MG63 (cell line): Measurements from ENCODE around the gene TTC16. TPM values are rescaled to one million over a fixed set of nuclear protein-coding genes. Genes with fewer than 3 reads are reported as not detected.

Experiments
- DNase-seq: peaks from one replicate; pipeline ENCODE4 v3.0.0-alpha.2; 2020
- H3K27me3 ChIP-seq: fragments of 250-450 bp; sonication (Bioruptor Pico); 2 replicates; pipeline ENCODE4 v1.5.1; 2020; ENCODE audit warnings: mild to moderate bottlenecking, moderate library complexity
- H3K36me3 ChIP-seq: fragments of 250-450 bp; sonication (Bioruptor Pico); 2 replicates; pipeline ENCODE4 v1.5.1; 2020; ENCODE audit warnings: mild to moderate bottlenecking, moderate library complexity
- H3K4me3 ChIP-seq: fragments of 250-450 bp; sonication (Bioruptor Pico); 2 replicates; pipeline ENCODE4 v1.5.1; 2020; ENCODE audit warnings: mild to moderate bottlenecking, moderate library complexity
- H3K9me3 ChIP-seq: fragments of 250-450 bp; sonication (Bioruptor Pico); 2 replicates; pipeline ENCODE4 v1.5.1; 2020; ENCODE audit warnings: mild to moderate bottlenecking, moderate library complexity
- total RNA-seq: library from RNA; depleted of rRNA; stranded (reverse); fragments of >200 nt; shearing (Covaris generic); gene quantifications from 2 replicates; pipeline ENCODE4 v1.2.3, GENCODE V29; 2014; ENCODE audit warnings: low replicate concordance

The TTC16 gene
- total RNA-seq, 1 experiment from 2014 or later, result not detected

DNA sequence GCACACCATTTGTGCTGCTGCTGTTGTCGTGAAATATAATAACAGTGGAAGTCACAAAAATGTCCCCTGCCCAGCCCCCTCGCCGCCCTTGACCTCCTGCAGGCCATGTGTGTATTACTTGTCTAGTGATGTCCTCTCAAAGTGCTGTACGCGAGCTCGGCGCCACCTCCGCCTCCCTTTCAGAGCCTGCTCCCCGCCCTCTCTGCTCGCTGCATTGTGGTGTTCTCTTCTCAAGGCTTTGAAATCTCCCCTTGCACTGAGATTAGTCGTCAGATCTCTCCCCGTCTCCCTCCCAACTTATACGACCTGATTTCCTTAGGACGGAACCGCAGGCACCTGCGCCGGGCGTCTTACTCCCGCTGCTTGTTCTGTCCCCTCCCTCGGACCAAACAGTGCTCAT, 23.8 kb upstream of the TTC16 start:
- no peaks in the 10 kb centered on the region for H3K9me3 ChIP-seq
- no peaks in the 10 kb centered on the region for H3K27me3 ChIP-seq
- DNase-seq, result no peak
- no peak overlapping the region for H3K4me3 ChIP-seq
- H3K36me3 ChIP-seq, result peaks cover 2% of the 10 kb centered on the region; the same call in 1 of the 2 replicates

DNA sequence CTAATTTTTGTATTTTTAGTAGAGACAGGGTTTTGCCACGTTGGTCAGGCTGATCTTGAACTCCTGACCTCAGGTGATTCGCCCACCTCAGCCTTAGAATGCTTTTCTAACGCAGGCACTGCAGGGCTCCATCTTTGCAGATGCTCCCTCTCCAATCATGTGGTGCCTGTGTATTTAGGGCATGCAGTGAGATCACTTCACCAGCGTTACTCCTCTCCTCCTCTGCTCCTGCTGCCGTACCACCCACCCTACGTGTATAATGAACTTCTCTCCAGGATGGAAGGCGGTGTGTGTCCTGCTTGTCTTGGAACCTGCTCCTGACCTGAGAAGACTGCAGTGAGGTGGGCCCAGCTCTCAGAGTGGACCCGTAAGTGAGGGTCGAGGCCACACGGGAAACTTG, 22.7 kb upstream of the TTC16 start:
- H3K27me3 ChIP-seq, result no peaks in the 10 kb centered on the region
- no peak for DNase-seq
- no peaks in the 10 kb centered on the region for H3K9me3 ChIP-seq
- peaks cover 2% of the 10 kb centered on the region; the same call in 1 of the 2 replicates for H3K36me3 ChIP-seq
- no peak overlapping the region for H3K4me3 ChIP-seq

DNA sequence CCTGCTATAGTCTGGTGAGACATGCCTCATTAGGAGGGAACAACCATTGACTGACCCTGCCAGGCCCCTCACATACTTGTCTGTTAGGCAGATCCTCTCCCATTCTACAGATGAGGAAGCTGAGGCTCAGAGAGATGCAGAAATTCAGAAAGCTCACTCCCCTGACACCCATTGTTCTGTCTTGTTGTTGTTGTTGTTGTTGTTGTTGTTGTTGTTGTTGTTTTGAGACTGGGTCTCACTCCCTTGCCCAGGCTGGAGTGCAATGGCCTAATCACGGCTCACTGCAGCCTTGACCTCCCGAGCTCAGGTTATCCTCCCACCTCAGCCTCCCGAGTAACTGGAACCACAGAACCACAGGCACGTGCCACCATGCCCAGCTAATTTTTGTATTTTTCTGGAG, 22.2 kb upstream of the TTC16 start:
- peaks cover 2% of the 10 kb centered on the region; the same call in 1 of the 2 replicates for H3K36me3 ChIP-seq
- no peak for DNase-seq
- no peak overlapping the region for H3K4me3 ChIP-seq
- H3K27me3 ChIP-seq, result no peaks in the 10 kb centered on the region
- no peaks in the 10 kb centered on the region for H3K9me3 ChIP-seq

DNA sequence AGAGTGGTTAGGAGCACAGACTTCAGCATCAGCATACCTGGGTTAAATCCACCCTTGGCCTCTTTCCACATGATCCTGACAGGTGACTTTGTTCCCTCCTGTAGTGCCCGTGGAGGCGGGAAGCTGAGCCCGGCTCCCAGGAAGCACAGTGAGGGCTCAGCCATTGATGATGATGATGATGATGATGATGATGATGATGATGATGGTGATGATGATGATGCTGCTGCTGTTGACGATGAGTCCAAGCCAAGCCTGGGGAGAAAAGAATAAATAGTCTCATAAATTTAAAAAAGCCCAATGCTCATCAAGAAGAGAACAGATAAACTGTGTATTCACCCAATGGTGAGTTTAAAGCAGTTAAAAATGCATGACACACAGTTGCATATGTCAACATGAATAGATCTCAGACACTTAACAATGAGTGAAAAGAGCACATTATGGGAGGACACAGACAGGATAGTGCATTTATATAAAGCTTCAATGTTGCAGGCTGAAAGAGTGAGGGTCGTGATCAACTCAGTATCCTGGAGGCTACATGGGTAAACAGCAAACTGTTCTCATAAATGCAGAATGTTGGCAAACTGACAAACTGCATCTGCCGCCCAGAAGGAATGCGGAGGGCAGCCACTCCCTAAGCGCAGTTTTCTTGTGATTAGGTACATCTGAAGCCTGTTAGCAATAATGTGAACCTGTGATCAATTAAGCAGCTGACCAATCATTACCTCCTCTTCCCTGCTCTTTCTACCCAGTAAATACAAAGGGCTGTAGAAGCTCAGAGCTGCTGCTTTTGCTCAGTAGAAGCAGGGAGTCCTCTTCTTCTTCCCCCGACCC, 20.8 kb upstream of the TTC16 start:
- H3K27me3 ChIP-seq, result no peaks in the 10 kb centered on the region
- no peaks in the 10 kb centered on the region for H3K9me3 ChIP-seq
- no peak overlapping the region for H3K4me3 ChIP-seq
- DNase-seq, result no peak
- peaks cover 2% of the 10 kb centered on the region; the same call in 1 of the 2 replicates for H3K36me3 ChIP-seq

DNA sequence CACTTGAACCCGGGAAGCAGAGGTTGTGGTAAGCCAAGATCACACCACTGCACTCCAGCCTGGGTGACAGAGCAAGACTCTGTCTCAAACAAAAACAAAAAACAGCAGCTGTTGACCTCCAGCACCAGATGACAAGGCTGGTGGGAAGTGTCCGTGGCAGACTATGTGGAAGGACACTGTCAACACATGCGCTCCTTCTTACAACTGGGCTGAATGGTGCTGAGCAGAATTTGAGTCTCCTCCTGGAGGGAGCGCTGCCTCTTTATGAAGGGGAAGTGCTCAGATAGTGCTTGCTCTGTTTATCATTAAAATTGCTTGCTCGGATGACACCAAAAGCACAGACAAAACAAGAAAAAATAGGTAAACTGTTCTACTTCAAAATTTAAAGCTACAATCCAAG, 18.3 kb upstream of the TTC16 start:
- Histone ChIP-seq H3K27me3 (no peaks in the 10 kb centered on the region), H3K36me3 (no peaks in the 10 kb centered on the region), H3K9me3 (no peaks in the 10 kb centered on the region), H3K4me3 (no peak overlapping the region)
- DNase-seq, result no peak

DNA sequence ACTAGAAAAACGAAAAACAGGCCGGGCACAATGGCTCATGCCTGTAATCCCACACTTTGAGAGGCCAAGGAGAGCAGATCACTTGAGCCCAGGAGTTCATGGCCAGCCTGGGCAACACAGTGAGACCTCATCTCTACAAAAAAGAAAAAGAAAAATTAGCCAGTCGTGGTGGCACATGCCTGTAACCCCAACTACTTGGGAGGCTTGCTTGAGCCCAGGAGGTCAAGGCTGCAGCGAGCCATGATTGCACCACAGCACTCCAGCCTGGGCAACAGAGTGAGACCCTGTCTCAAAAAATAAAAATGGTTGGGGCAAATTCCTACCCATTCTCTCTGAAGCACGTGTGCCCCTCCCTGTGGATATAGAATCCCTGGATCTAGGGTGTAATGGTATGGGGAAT, 17.5 kb upstream of the TTC16 start:
- Histone ChIP-seq H3K27me3 (no peaks in the 10 kb centered on the region), H3K4me3 (no peak overlapping the region), H3K36me3 (no peaks in the 10 kb centered on the region), H3K9me3 (no peaks in the 10 kb centered on the region)
- DNase-seq, result no peak

DNA sequence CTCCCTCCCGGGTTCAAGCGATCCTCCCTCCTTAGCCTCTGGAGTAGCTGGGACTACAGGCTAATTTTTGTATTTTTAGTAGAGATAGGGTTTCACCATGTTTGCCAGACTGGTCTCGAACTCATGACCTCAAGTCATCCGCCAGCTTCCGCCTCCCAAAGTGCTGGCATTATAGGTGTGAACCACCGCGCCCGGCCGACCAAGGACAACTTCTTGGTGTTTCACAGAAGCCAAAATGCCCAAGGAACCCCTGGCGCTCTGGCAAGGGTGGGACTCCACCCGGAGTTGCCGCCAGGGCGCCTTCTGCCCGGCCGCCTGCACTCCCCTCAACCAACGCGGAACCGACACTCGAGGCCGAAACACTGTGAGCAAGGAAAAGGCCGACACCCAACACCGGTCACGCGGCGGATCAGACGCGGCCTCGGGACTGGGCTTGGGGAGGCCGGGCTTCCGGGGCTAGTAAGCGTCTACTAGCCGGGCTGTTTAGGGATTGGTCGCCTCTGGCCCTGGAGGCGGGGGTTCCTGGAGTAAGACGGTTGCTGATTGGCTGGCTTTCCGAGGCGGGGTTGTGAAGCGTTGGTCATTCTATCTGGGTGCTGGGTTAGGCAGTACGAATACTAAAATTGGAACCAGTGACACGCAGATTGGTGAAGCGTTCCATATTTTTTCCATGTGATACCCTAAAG, 16.8 kb upstream of the TTC16 start:
- Histone ChIP-seq H3K27me3 (no peaks in the 10 kb centered on the region), H3K36me3 (no peaks in the 10 kb centered on the region), H3K9me3 (no peaks in the 10 kb centered on the region), H3K4me3 (peak overlapping the region; percentile 50)
- DNase-seq, result peak; percentile 98

DNA sequence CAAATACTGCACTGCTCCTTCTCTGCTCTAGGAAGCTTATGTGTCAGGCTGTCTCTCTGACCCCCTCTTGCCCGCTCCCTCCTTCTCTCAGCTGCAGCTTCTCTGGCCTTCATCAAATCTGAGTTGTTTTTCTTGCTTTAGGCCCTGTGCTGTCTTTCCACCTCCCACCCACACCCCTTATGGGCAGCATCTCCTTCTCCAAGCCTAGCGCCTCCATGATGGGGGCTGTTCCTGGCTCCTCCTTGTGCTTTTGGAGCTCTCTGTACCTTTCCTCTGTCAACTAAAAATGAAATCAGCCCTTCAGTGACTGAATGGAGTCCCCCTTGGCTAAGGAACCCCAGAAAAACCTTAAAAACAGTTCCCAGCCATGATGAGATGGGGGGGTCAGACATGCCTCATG, 15.7 kb upstream of the TTC16 start:
- Histone ChIP-seq H3K9me3 (no peaks in the 10 kb centered on the region), H3K4me3 (no peak overlapping the region), H3K36me3 (no peaks in the 10 kb centered on the region), H3K27me3 (no peaks in the 10 kb centered on the region)
- DNase-seq, result no peak

DNA sequence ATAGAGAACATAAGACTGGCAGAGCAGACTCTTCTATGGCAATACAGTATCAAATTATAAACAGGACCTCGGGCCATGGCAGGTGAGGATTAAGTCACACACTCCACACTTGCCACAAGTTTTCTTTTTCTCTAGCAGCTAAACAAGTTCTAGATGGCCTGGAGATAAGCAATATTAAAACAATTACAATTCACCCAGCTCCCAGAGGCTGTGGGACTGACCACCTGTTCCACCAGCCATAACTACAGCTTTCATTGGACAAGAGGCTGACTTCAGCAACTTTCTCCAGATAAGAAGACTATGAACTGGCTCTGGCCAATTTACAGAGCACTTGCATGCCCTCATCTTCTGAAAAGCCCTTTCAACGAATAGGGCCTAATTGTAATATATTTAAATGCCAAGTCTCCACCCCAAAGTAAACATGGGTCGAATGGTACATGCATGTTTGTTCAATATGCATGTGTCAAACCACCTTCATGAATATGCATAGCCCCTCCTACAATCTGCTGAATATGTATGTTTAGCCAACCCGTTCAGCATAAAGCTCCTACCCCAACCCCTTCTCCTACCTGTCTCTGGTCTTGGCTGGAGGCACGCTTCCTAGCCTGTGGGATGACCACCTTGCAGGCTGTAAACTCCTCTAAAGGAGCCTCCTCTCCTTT, 15.2 kb upstream of the TTC16 start:
- Histone ChIP-seq H3K27me3 (no peaks in the 10 kb centered on the region), H3K36me3 (no peaks in the 10 kb centered on the region), H3K9me3 (no peaks in the 10 kb centered on the region), H3K4me3 (no peak overlapping the region)
- no peak for DNase-seq

DNA sequence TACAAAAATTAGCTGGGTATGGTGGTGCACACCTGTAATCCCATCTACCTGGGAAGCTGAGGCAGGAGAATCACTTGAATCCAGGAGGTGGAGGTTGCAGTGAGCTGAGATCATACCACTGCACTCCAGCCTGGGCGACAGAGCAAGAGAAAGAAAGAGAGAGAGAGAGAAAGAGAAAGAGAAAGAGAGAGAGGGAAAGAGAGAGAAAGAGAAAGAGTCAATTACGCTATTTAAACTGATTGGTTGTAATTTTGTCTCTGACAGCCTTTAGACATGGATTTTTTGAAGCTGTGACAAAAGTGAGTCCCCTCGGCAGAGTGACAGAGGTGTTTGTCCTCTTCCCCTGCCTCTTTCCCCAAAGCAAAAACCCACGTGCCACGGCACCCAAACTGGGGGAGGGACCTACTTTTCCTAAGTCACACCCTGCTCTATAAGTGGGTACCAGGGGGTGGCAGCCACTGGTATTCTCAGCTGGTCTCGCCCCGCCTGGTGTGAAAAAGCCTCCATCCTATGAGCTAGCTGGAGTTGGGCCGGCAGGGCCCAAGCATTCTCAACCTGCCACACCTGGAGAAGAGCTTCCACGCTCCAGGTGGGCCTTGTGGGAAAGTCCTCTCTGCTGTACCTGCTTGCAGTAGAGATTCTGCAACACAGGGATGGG, 12.5 kb upstream of the TTC16 start:
- DNase-seq, result no peak

DNA sequence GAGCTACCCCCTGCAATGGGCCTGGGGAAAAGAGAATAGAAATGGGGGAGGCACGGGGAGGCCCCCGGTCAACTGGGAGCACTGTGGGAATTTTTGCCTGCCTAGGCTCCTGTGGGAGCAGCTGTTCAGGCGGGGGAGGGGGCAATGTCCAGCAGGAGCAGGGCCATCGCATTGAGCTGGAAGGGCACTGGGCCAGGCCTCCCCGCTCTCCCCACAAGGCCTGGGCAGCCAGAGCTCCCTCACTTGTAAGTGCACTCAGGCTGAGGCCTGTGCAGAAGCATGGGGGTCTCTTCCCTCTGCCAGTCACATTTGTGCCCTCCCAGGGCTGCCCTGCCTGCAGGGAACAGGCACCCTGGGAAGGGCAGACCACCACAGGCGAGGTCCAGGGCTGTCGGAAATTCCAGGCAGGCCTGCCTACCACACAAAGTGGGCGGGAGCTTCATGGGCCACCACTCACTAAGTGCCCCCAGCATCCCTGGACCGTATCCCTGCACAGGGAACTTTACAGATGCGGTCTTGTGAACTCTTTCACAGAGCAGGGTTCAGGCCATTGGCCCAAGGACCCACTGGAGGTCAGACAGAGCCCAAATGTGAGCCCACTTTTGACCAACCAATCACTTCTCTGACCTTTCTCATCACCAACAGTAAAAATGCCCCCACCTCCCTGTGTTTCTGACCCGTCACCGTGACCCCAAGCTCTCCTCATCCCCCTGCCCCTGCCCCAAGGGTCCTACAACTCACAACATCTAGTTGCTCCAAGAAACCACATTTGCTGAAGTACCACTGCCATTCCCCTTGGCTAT, 10.1 kb upstream of the TTC16 start:
- no peaks in the 10 kb centered on the region for H3K36me3 ChIP-seq
- H3K4me3 ChIP-seq, result no peak overlapping the region
- no peaks in the 10 kb centered on the region for H3K27me3 ChIP-seq
- no peak for DNase-seq
- no peaks in the 10 kb centered on the region for H3K9me3 ChIP-seq

More for the DNA sequence above, 12.5 kb upstream of the TTC16 start:
- H3K36me3 ChIP-seq, result no peaks in the 10 kb centered on the region
- no peaks in the 10 kb centered on the region for H3K9me3 ChIP-seq
- no peak overlapping the region for H3K4me3 ChIP-seq
- no peaks in the 10 kb centered on the region for H3K27me3 ChIP-seq

DNA sequence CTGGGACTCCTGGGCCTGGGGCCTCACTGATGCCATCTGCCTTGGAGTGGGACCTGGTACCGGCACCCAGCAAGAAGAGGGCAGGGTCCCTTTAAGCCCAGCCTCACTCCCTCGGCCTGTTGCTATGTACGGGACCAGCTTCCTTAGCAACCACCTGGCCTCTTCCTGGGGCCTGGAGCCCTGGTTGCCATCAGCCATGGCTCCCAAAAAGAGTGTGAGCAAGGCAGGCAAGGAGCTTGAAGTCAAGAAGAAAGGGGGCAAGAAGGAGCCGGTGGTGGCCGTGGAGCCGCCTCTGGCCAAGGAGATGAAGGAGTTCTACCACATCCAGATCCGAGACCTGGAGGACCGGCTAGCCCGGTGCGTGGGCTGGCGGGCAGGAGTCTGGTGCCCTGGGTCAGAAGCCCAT, 9.0 kb upstream of the TTC16 start, which contains the start of gene CFAP157:
CFAP157 (plus strand) TSS at position 153 of the 406 bp plus-strand sequence; CDS start at position 197, 44 bp downstream.
- no peak for DNase-seq
- no peaks in the 10 kb centered on the region for H3K27me3 ChIP-seq
- no peaks in the 10 kb centered on the region for H3K36me3 ChIP-seq
- no peaks in the 10 kb centered on the region for H3K9me3 ChIP-seq
- H3K4me3 ChIP-seq, result no peak within 1 kb of the TSS

DNA sequence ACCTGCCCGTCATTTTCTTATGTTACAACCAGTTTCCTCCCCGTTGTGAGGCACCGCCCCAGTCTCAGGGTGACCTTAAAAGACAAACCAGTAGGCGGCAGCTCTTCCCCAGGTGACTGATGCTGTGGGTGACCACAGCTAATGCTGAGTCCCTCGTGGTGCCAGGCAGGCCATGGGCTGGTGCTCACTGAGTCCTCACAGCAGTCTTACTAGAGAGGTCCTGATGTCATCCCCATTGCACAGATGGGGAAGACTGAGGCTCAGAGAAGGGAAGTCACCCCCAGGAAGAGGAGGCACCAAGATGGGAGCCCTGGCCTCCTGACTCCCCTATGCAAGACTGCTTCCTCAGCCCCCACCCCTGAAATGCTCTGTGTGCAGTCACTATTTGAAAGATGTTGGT, 8.1 kb upstream of the TTC16 start:
- no peaks in the 10 kb centered on the region; the same call in 1 of the 2 replicates for H3K36me3 ChIP-seq
- H3K4me3 ChIP-seq, result no peak overlapping the region
- H3K27me3 ChIP-seq, result no peaks in the 10 kb centered on the region
- H3K9me3 ChIP-seq, result no peaks in the 10 kb centered on the region
- DNase-seq, result no peak

DNA sequence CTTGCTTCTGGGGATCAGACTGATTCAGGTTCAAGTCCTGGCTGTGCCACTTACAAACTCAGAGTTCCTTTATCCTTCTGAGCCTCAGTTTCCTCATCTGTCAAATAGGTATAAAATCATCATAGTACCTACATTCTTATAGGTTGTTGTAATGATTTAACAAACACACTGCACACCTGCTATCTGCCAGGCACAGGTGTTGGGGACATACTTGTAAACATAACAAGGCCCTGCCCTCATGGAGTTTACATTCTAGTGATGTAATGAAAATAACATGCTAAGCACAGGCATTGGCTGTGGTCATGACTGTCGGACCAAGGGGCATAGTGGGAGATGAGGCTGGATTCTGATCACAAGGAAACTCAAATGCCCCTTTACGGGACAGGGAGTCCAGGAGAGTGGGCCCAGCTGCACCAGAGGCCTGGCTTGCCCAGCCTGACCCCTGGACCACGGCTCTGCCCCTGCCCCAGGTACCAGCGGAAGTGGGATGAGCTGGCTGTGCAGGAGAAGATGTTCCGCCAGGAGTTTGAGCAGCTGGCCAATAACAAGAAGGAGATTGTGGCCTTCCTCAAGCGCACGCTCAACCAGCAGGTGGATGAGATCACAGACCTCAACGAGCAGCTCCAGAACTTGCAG, 6.8 kb upstream of the TTC16 start:
- no peak for DNase-seq
- no peak overlapping the region for H3K4me3 ChIP-seq
- no peaks in the 10 kb centered on the region for H3K27me3 ChIP-seq
- no peaks in the 10 kb centered on the region for H3K9me3 ChIP-seq
- H3K36me3 ChIP-seq, result peaks cover 3% of the 10 kb centered on the region; the same call in 1 of the 2 replicates

DNA sequence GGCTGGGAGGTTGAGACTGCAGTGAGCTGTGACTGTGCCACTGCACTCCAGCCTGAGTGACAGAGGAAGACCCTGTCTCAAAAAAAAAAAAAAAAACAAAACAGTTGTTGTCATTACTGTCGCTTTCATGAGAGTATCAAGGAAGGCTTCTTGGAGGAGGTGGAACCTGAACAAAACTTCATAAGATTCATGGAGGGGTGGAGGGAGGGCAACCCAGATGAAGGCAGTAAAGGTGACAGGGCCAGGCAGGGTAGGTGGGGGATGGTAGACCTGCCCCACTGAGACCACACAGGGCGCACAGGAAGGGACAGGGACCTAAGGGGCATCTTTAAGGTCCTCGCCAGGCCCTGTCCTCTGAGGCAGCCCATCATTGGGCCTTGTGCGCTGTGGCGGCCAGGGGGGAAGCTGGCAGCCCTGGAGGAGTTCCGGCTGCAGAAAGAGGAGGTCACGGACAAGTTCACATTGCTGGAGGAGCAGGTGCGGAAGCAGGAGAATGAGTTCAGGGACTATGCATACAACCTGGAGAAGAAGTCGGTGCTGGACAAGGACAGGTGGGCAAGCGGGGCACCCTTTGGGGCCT, 5.6 kb upstream of the TTC16 start:
- DNase-seq, result no peak
- Histone ChIP-seq H3K27me3 (no peaks in the 10 kb centered on the region), H3K9me3 (no peaks in the 10 kb centered on the region), H3K36me3 (peaks cover 3% of the 10 kb centered on the region), H3K4me3 (no peak overlapping the region)
